ENCODE data around the gene PHLDB2.

PHLDB2 gene

DNA sequence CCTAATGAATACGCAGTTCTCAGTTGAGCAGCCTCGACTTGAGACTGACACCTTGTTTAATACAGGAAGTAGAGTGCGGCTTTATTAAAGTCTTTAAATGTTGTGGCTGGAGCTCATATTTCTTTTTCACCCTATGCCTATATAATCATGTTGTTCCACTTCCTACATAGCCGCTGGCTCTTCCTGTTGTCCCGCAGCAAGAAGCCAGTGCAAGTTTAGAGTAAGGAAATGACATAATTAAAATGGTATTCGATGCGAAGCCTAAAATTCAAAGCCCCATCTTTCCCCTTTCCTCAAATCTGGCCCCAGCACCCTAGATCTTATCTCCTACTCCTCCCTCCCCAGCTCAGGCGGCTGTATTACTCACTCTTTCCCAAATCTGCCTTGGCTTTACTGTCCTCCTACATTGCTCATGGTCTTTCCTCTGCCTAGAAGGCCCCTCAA is 7.5 kb upstream of the PHLDB2 start:
- DNase-seq (ENCODE audit: low spot score) = no peak

DNA sequence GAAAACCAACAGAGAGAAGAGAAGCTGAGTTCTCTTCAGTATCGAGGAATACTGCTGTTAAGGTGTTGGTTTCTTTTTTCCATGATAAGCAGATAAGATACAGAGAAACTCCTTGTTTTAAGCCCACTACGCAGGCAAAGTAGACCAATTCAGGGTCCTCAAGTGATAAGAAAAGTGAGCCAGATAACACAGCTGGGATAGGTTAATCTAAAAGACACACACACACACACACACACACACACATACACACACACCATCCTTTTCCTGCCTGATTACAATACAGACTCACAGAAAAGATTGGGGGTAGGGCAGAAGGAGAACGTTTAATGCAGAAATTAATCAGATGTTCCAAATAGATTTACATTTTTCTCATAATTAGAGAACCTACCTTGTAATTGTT is 6.5 kb upstream of the PHLDB2 start:
- no peak for DNase-seq (ENCODE audit: low spot score)

DNA sequence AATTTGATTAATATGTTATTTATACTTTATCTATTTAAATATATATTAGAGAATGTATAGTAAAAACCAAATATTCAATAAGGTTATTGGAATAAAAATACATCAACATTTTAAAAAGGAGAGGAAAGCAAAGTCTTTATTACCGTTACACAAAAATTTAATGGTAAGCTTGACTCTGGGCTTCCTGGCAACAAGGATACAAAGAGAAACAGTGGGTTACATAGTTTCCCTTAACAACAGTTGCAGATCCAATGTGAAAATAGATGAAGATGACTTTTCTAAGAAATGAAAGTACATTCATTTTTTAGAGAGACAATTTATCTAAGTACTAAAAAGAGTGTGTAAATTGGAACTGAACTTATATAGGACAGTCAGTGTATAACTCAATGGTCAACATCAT is 6.0 kb upstream of the PHLDB2 start:
- no peak for DNase-seq (ENCODE audit: low spot score)

- no peak for DNase-seq (ENCODE audit: low spot score)
Measured at GRCh38 chr3:111854990-111855389, 4.1 kb upstream of the PHLDB2 start.

- DNase-seq (ENCODE audit: low spot score) = no peak
Measured at GRCh38 chr3:111856501-111856900, 2.6 kb upstream of the PHLDB2 start.

- DNase-seq (ENCODE audit: low spot score) = no peak
Measured at GRCh38 chr3:111857474-111857873, 1.6 kb upstream of the PHLDB2 start.

DNA sequence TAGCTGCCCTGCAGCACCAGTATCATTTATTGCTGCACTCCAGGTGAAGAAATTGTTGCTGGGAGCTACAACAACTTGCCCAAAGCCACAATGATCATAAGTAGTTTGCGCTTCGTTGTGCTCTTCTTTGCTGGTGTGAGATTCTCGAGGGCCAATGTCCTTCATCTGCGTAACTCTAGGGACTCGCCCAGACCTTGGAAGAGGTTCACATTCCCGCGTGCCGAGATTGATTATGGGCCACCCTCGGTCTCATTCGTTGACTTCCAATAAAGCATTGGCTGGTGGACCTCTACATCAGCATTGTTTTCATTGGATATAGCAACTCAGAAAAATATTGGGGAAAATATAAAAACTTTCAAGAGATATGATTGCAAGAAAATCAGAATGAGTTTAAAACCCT is 423 bp upstream of the PHLDB2 start:
- no peak for DNase-seq (ENCODE audit: low spot score)

DNA sequence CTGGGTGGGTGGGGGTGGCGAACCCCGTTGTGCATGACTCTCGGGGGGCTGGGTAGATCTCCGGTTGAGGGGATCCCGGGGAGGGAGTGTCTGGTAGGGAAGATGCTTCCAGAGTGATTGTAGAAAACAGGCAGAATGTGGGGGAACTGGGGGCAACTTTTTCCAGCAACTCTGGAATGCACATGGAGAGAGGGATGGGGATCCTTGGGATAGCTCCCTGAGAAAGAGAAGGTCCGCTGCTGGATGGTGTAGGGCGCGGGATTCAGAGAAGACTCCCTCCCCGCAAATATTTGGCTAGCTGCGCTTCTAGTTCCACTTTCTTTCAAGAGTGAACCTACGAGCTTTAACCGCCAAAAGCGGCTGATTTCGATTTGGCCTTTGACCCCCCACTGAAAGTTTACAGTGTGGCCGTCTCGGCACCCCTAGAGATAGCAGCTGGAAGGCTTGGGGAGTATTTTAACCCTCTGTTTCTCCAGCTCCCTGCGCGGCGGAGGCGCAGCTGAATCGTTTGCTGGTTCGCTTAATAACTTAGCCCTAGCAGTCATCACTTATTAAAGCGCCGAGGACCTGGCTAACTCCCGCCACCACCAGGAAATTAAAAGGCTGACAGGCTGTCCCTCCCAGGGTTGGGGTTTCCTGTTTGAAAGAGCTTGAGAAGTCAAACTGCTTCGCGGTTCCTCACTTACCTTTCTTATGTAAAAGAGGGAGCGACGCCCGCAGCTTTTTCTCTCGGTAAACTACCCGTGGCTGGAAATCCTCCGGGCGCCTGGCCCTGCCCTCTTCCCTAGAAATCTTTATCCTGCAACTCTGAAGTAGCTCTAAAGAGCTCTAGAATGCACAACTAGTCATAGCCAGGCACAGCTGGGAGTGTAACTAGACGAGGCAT is 1.2 kb downstream of the PHLDB2 start:
- no peak for DNase-seq (ENCODE audit: low spot score)

DNA sequence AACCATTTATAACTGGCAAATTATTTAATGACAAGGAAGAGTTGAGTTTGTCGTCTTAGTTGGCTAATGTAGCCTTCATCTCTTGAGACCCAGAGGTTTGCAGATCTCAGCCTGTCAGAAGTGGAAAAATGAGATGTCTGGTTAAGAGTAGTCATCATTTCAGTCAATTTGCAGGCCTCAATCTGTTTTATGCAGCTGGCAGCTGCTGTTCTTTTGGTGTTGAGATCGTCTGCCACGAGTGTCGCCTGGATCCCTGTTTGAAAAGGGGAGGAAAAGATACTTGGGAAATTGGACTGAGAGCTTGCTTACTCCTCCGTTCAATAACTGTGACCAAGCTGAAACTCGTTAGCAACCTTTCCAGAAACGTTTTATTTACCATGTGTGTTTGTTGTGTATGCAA is 2.3 kb downstream of the PHLDB2 start:
- no peak for DNase-seq (ENCODE audit: low spot score)

GRCh38 chr3:111862415-111862814 is 3.4 kb downstream of the PHLDB2 start:
- no peak for DNase-seq (ENCODE audit: low spot score)

- DNase-seq (ENCODE audit: low spot score) = no peak
Measured at GRCh38 chr3:111862974-111863373, 3.9 kb downstream of the PHLDB2 start.

DNA sequence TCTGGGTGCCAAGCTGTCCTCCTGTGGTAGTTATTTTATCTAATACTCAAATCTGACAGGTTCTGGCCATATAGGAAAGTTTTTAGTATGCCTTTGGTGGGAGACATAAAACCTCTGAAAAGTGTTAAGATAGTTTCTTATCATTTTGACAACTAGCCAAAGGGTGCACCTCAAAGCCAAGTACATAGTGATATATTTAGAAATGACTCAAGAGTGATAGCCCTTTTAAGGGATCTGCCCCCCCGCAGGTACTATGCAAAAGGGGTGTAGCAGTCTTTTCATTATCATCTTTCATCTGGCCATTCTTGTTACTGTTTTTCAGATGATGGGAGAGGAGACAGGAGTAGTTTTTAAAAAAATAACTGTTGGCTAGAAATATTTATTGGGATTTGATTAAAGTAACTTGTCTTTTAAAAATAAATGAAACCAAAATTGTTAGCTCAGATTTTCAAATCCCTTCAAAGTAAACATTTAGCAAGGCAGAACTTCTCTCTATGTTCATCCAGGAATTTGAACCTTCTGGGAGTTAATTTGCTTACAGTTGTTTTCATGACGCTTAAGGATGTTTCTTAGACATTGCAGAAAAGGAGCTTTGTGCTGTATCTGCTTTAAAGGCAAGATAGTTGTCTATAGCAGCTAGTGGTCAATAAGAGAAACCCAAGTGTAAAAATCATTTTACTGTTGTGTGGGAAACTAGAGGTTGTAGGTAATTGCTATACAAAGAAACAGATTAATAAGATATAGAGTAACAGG is 5.1 kb downstream of the PHLDB2 start:
- DNase-seq (ENCODE audit: low spot score) = no peak

- DNase-seq (ENCODE audit: low spot score) = no peak
Measured at GRCh38 chr3:111864821-111865656, 6.0 kb downstream of the PHLDB2 start.

GRCh38 chr3:111867889-111868426 is 8.9 kb downstream of the PHLDB2 start:
- DNase-seq (ENCODE audit: low spot score) = no peak

DNA sequence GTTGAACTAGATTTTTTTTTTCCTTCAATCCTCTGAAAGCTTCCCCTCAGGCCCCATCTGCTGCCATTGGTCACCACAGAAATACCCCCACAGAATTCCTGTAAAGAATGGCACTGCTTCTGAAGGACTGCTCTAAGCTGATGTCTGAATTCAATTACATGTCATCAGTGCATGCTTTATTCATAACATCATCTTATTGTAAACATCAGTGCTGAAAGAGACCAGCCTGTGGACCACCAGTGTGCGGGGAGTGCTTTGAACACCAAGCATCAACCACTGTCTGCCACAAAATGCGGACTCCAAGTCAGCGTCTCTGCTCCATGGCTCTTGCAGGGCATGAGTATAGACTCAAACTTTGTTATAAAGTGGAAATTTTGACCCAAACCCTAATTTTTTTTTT is 11.6 kb downstream of the PHLDB2 start:
- DNase-seq (ENCODE audit: low spot score) = no peak

DNA sequence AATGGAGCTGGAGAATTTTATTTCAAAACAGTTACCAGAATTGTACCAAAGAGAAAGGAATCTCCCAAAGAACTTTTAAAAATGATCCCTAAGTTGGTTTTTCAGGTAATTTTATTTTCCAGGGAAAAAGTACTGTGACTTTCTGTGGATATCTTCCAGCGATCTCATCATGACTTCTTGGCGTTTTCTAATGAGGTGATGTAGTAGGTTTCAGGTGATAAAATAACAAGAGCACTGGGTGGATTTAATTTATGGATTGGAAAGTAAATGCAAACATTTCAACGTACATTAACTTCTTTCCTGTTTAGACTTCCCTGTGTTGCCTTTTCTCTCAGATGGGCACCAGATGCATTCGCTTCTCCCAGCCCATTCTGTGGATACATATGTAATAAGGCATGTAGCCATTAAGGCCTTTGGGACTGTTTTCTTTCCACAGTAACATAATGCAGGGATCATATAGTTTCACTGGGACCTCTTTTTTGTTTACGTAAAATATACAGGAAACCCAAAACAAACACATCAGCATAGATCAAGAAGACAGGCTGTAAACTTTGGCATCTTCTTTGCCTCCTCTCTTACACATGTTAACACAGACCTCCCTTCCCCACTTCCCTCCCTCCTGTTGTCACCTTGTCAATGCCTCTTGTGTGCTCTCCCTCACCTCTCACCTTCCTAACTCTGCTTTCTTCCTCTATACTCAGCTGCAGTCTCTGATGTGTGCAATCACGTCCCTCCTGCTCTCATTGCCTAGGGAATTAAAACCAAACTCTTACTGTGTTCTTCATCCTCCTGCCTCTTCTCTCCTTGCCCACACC is 13.0 kb downstream of the PHLDB2 start:
- no peak for DNase-seq (ENCODE audit: low spot score)

DNA sequence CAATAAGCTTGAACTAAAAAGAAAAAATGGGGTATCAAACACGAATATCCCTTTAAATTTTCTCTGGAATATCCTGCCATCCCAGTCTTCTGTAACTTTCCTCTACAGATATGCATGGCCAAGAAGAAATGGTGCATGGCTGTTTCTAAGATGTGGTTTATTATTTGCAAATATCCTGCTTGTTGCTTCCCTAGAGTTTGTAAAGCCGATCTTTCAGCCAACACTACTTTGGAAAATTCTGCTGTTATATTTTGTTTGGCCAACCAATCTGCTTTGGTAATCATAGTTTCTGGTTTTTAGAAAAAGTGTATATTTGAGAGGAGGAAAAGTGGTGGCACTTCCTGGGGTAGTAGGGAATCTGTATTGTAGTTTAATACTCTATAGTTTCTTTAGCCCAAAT is 13.9 kb downstream of the PHLDB2 start:
- no peak for DNase-seq (ENCODE audit: low spot score)

- DNase-seq (ENCODE audit: low spot score) = no peak
Measured at GRCh38 chr3:111874177-111874820, 15.2 kb downstream of the PHLDB2 start.

DNA sequence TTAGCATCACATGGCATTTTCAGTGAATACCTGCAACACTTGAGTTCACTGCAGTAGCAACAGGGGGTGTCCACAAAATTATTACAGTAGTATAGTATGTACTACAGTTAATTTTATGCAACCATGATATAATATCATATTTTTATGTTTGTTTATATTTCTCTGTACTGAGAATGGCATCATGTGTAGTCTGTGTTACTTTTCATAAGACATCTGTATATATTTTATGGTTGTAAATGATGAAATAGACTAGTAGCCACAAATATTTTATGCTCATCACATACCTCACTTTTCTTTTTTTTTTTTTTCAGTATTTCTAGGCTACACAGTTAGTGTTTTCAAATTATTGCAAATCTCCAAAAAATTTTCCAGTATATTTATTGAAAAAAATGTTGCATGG is 22.4 kb downstream of the PHLDB2 start:
- no peak for DNase-seq (ENCODE audit: low spot score)

DNA sequence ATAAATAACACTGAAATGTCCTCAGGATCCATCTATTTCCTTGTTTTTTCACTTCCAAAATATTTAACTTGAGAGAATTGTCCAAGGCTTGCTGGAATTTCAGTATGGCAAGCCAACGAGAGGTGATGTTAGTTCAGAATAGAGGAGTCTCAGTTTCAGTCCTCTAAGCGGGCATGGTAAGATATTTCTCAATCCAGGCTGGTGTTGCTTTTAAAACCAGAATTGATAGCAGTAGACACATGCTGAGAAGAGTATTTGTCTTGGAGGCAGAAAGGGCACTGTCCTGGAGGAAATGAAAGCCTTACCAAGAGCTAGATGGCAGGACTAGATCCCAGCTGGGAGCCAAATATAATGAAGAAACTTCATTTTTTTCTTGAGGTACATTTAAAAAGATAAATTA is 23.1 kb downstream of the PHLDB2 start:
- DNase-seq (ENCODE audit: low spot score) = no peak

DNA sequence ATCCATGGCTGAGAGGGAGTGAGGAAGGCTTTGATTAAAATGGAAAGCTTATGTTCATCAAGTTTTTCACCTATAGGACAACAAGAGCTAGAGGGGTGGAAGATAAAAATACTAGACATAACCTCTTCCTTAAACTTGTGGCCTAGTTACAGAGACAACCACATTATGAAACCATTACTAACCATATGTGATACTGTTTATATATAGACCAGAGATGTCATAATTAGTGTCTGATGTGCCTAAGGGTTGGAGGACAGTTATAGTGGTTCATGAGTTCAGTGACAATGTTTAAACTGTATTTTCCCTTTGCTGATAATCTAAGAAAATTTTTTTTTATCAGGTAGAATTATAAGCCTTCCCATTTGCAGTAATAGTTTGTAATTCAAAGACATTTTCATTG is 23.7 kb downstream of the PHLDB2 start:
- DNase-seq (ENCODE audit: low spot score) = no peak

Measured in hematopoietic multipotent progenitor cell treated with erythropoietin and hydrocortisone succinate and interleukin-3 and kit ligand, for 17 days (in vitro differentiated cells).